ENCODE results near the gene UGT1A7. TPM values are rescaled to one million over a fixed set of nuclear protein-coding genes. Genes with fewer than 3 reads are reported as not detected.

UGT1A7 gene
- polyA plus RNA-seq, 1 experiment, result not detected

- TF ChIP-seq, protein P1, sequence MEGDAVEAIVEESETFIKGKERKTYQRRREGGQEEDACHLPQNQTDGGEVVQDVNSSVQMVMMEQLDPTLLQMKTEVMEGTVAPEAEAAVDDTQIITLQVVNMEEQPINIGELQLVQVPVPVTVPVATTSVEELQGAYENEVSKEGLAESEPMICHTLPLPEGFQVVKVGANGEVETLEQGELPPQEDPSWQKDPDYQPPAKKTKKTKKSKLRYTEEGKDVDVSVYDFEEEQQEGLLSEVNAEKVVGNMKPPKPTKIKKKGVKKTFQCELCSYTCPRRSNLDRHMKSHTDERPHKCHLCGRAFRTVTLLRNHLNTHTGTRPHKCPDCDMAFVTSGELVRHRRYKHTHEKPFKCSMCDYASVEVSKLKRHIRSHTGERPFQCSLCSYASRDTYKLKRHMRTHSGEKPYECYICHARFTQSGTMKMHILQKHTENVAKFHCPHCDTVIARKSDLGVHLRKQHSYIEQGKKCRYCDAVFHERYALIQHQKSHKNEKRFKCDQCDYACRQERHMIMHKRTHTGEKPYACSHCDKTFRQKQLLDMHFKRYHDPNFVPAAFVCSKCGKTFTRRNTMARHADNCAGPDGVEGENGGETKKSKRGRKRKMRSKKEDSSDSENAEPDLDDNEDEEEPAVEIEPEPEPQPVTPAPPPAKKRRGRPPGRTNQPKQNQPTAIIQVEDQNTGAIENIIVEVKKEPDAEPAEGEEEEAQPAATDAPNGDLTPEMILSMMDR (IDR thresholded peaks at IDR 0.05; ENCODE audit: insufficient read depth, low read depth, low read length), result no peak
- POLR2A ChIA-PET, result no interaction called here
- H3K27me3 ChIP-seq (ENCODE audit: control insufficient read depth, insufficient read depth, low read length), result 0 out of 2 replicates have a peak, but pooled peaks cover 1% of the 10 kb centered on the region
- no peak overlapping the region for H3K4me3 ChIP-seq (ENCODE audit: low read depth, low read length)
- CTCF ChIA-PET, result no interaction called here
- DNase-seq (ENCODE audit: low read depth), result no peak
- H3K36me3 ChIP-seq (ENCODE audit: control insufficient read depth, insufficient read depth, low read length), result no peaks in the 10 kb centered on the region
Measured at GRCh38 chr2:233814056-233814835, 132.5 kb downstream of the UGT1A7 start.

DNA sequence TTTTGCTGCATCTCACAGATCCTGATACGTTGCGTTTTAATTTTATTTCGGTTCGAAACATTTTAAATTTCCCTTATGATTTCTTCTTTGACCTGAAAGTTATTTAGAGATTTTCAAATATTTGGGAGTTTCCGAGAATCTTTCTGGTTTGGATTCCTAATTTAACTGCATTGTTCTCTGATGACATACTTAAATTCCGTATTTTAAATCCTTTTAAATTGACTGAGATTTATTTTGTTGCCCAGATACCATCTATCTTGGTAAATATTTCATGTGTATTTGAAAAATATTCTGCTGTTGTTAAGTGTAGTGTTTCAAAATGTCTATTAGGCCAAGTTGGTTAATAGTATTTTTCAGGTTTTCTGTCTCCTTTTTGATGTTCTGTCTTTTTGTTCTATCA is 134.2 kb downstream of the UGT1A7 start:
- ChIA-PET CTCF (no interaction called here), POLR2A (no interaction called here)
- TF ChIP-seq, protein P1 (IDR thresholded peaks at IDR 0.05; ENCODE audit: insufficient read depth, low read depth, low read length), result no peak
- Histone ChIP-seq H3K4me3 (ENCODE audit: low read depth, low read length) (no peak overlapping the region), H3K36me3 (ENCODE audit: control insufficient read depth, insufficient read depth, low read length) (no peaks in the 10 kb centered on the region), H3K27me3 (ENCODE audit: control insufficient read depth, insufficient read depth, low read length) (0 out of 2 replicates have a peak, but pooled peaks cover 1% of the 10 kb centered on the region)
- DNase-seq (ENCODE audit: low read depth), result peak; percentile 21

DNA sequence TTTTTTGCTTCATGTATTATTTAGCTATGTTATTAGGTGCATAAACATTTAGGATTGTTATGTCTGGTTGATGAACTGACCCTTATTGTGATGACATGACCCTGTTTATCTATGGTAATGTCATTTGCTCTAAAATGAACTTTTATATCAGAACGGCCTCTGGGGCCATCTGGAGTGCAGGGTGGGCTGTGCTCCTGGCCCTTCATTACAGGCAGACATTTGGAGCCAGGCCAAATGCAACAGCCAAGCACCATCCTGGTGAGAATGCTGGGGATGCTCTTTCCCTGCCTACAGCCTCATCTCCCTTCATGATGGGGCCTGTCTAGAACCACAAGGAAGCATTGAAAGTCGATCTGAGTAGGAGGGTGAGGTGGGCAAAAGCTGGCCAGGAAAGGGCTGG is 134.6 kb downstream of the UGT1A7 start:
- Histone ChIP-seq H3K36me3 (ENCODE audit: control insufficient read depth, insufficient read depth, low read length) (no peaks in the 10 kb centered on the region), H3K27me3 (ENCODE audit: control insufficient read depth, insufficient read depth, low read length) (0 out of 2 replicates have a peak, but pooled peaks cover 1% of the 10 kb centered on the region), H3K4me3 (ENCODE audit: low read depth, low read length) (no peak overlapping the region)
- DNase-seq (ENCODE audit: low read depth), result no peak
- ChIA-PET CTCF (no interaction called here), POLR2A (no interaction called here)
- TF ChIP-seq, protein P1 (IDR thresholded peaks at IDR 0.05; ENCODE audit: insufficient read depth, low read depth, low read length), result no peak

DNA sequence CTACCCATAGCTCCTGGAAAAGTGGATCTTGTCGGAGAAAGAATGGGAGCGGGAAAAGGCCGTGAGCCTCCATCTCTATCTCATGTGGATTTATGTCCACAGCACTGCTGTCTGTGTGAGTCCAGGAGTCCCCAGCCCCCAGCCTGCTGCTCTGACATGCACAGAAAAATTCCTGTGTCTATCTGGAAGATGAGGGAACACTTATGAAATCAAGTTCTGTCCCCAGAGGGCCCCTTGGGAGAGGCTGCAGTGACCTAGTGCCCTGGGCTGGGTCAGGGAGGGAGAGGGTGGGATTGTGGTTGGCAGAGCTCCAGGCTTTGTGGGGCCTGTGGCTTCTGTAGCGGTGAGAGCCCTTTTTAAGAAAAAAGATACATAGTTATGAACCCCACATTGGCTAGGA is 135.1 kb downstream of the UGT1A7 start:
- ChIA-PET POLR2A (no interaction called here), CTCF (no interaction called here)
- DNase-seq (ENCODE audit: low read depth), result no peak
- Histone ChIP-seq H3K36me3 (ENCODE audit: control insufficient read depth, insufficient read depth, low read length) (no peaks in the 10 kb centered on the region), H3K27me3 (ENCODE audit: control insufficient read depth, insufficient read depth, low read length) (0 out of 2 replicates have a peak, but pooled peaks cover 1% of the 10 kb centered on the region), H3K4me3 (ENCODE audit: low read depth, low read length) (no peak overlapping the region)
- TF ChIP-seq, protein P1 (IDR thresholded peaks at IDR 0.05; ENCODE audit: insufficient read depth, low read depth, low read length), result no peak

DNA sequence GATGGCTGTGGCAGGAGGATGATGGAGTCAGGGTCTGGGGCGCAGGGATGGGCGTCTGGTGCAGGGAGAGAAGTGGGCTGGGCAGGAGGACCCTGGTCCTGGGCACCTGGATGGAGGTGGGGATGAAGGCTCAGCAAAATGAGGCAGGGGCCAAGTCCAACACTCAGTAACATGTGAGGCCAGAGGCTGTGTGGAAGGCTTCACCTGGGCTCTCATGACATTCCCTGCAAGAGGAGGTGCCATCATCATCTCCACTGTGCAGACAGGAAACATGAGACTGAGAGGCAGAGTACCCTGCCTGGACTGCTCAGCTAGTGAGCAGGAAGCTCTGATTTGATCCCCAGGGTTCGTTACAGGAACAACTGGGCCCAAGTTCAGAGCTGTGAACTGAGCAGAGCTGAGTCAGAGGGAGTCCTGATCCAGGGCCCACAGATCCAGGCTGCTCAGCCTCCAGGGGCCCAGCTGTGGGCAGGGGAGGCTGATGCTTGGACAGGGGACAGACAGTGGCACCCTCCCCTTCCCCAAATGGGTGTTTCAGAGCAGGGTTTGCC is 135.7 kb downstream of the UGT1A7 start:
- TF ChIP-seq, protein P1 (IDR thresholded peaks at IDR 0.05; ENCODE audit: insufficient read depth, low read depth, low read length), result no peak
- no peaks in the 10 kb centered on the region for H3K36me3 ChIP-seq (ENCODE audit: control insufficient read depth, insufficient read depth, low read length)
- H3K27me3 ChIP-seq (ENCODE audit: control insufficient read depth, insufficient read depth, low read length), result 0 out of 2 replicates have a peak, but pooled peaks cover 1% of the 10 kb centered on the region
- no peak overlapping the region for H3K4me3 ChIP-seq (ENCODE audit: low read depth, low read length)
- CTCF ChIA-PET, result no interaction called here
- no peak for DNase-seq (ENCODE audit: low read depth)
- POLR2A ChIA-PET, result no interaction called here

All from BJ (cell line).